ENCODE results near the gene UBL7. TPM values are rescaled to one million over a fixed set of nuclear protein-coding genes. Genes with fewer than 3 reads are reported as not detected.

Gene UBL7, protein sequence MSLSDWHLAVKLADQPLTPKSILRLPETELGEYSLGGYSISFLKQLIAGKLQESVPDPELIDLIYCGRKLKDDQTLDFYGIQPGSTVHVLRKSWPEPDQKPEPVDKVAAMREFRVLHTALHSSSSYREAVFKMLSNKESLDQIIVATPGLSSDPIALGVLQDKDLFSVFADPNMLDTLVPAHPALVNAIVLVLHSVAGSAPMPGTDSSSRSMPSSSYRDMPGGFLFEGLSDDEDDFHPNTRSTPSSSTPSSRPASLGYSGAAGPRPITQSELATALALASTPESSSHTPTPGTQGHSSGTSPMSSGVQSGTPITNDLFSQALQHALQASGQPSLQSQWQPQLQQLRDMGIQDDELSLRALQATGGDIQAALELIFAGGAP
- 66.1 and 70.7 TPM in 2 replicates for polyA plus RNA-seq
- polyA minus RNA-seq: 43.1 and 43.6 TPM in 2 replicates

DNA sequence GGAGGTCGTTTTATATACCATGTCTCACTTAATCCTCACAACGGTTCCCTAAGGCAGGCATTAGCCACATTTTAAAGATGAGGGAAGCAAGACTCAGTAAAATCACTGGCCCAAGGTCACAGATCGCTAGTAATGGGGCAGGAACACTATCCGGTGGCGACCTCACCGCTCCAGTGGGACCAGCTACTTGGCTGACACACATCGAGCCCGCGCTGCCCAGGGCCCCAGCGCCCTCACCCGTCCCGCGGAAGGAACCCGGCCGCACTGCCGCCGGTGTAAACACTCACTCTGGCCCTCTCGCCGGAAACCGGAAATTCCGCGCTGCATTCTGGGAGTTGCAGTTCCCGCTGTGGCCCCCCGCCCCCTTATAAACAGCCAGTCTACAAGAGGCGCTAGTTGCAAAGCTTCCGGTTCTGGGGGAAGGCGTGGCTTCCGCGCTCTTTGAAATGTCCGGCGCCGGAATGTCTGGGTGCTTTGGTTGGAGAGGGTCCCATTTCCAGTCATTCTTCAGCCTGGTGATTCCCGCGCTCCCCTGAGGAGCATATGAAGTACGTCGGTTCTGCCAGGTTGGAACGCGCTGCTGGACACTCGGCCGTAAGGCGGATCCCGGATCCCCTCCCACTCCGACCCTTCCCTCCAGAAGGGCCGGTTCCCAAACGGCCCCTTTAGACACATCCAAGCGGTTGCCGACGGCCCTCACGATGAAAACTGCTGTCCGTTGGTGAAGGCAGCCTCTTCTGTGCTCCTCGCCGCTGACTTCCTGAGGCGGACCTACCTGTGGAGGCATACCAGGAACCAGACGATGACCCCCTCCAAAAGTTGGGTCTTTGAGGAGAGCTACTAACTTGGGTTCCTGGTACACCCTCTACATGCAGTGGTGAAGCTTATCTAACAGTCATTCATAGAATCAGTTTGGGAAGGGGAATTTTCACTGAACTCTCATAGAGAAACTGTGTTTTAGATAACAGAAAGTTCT, at the start of gene UBL7:
Gene UBL7, minus strand, starts transcription at position 290 of the 976 bp plus-strand sequence. CDS start 2,293 bp downstream, outside the sequence.
- Histone ChIP-seq H3K79me2 (replicated peaks; ENCODE audit: insufficient read depth, low read length) (no peaks in the 10 kb centered on the region), H3K9me2 (ENCODE audit: insufficient read depth, low read length) (no peaks in the 10 kb centered on the region), H2AFZ (ENCODE audit: low read depth, low read length) (peak within 1 kb of the TSS; percentile 74), H3F3A (ENCODE audit: insufficient read depth, low read length, poor library complexity, severe bottlenecking) (no peaks in the 10 kb centered on the region), H3K4me3 (ENCODE audit: low read length) (peak within 1 kb of the TSS; percentile 72), H3K36me3 (ENCODE audit: insufficient read depth, low read length) (no peaks in the 10 kb centered on the region), H3K9ac (ENCODE audit: low read length) (peak within 1 kb of the TSS; percentile 67), H3K4me2 (ENCODE audit: low read length) (peak within 1 kb of the TSS; percentile 92), H3K27me3 (ENCODE audit: insufficient read depth, low read depth, low read length) (no peaks in the 10 kb centered on the region), H3K27ac (ENCODE audit: low read length) (peak within 1 kb of the TSS; percentile 58), H3K9me3 (ENCODE audit: low read length) (no peaks in the 10 kb centered on the region), H4K20me1 (ENCODE audit: insufficient read depth) (no peaks in the 10 kb centered on the region)
- TF ChIP-seq MXI1 (conservative IDR thresholded peaks at IDR 0.05; ENCODE audit: poor library complexity, severe bottlenecking): peak; percentile 89
- peak; percentile 51 for TF ChIP-seq TAF1 (IDR thresholded peaks at IDR 0.05; ENCODE audit: low read depth)
- TF ChIP-seq EZH2 (IDR thresholded peaks at IDR 0.05; ENCODE audit: borderline replicate concordance, insufficient read depth, low read length, poor library complexity, severe bottlenecking): no peak
- peak; percentile 89 for TF ChIP-seq POLR2AphosphoS5 (IDR thresholded peaks at IDR 0.05)
- peak; percentile 51 for TF ChIP-seq SMC3 (conservative IDR thresholded peaks at IDR 0.05; ENCODE audit: poor library complexity)
- no peak for TF ChIP-seq EP300 (conservative IDR thresholded peaks at IDR 0.05; ENCODE audit: poor library complexity, severe bottlenecking)
- TF ChIP-seq CTCF (IDR thresholded peaks at IDR 0.05; ENCODE audit: poor library complexity, severe bottlenecking): peak; percentile 25
- peak; percentile 37 for TF ChIP-seq RAD21 (conservative IDR thresholded peaks at IDR 0.05)
- peak; percentile 23 for TF ChIP-seq REST (IDR thresholded peaks at IDR 0.05; ENCODE audit: borderline replicate concordance)

- no peaks in the 10 kb centered on the region for H3K9me3 ChIP-seq (ENCODE audit: low read length)
- no peaks in the 10 kb centered on the region for H3K27me3 ChIP-seq (ENCODE audit: insufficient read depth, low read depth, low read length)
- H3F3A ChIP-seq (ENCODE audit: insufficient read depth, low read length, poor library complexity, severe bottlenecking): no peaks in the 10 kb centered on the region
- no peak overlapping the region for H3K4me2 ChIP-seq (ENCODE audit: low read length)
- no peak overlapping the region for H3K27ac ChIP-seq (ENCODE audit: low read length)
- H2AFZ ChIP-seq (ENCODE audit: low read depth, low read length): no peak overlapping the region
- no peak overlapping the region for H3K4me3 ChIP-seq (ENCODE audit: low read length)
- no peaks in the 10 kb centered on the region for H3K79me2 ChIP-seq (replicated peaks; ENCODE audit: insufficient read depth, low read length)
- H4K20me1 ChIP-seq (ENCODE audit: insufficient read depth): no peaks in the 10 kb centered on the region
- H3K36me3 ChIP-seq (ENCODE audit: insufficient read depth, low read length): no peaks in the 10 kb centered on the region
- H3K9me2 ChIP-seq (ENCODE audit: insufficient read depth, low read length): no peaks in the 10 kb centered on the region
- H3K9ac ChIP-seq (ENCODE audit: low read length): no peak overlapping the region
- no peak for TF ChIP-seq CTCF (IDR thresholded peaks at IDR 0.05; ENCODE audit: poor library complexity, severe bottlenecking)
- TF ChIP-seq TAF1 (IDR thresholded peaks at IDR 0.05; ENCODE audit: low read depth): no peak
- TF ChIP-seq MXI1 (conservative IDR thresholded peaks at IDR 0.05; ENCODE audit: poor library complexity, severe bottlenecking): no peak
Observed at GRCh38 chr15:74506515-74506840, 45.5 kb upstream of the UBL7 start.

Measured in neural cell (in vitro differentiated cells).